Mesendoderm (in vitro differentiated cells): Measurements from ENCODE around the gene DAB2IP.

ENCODE experiments used
- DNase-seq: peaks from one replicate; pipeline ENCODE4 v3.0.0; 2013
- H2AK5ac ChIP-seq: 2 replicates; pipeline ENCODE4 v1.6.1; 2013; ENCODE audit warnings: low read length, inconsistent platforms
- H2BK120ac ChIP-seq: 2 replicates; pipeline ENCODE4 v1.6.1; 2013; ENCODE audit warnings: low read depth, mild to moderate bottlenecking, low read length, moderate library complexity, mixed read lengths
- H2BK15ac ChIP-seq: replicated peaks from 2 replicates; pipeline ENCODE4 v1.6.1; 2013; ENCODE audit warnings: low read depth, mild to moderate bottlenecking, moderate library complexity
- H2BK5ac ChIP-seq: 2 replicates; pipeline ENCODE4 v1.6.1; 2013; ENCODE audit warnings: low read length, inconsistent platforms
- H3K18ac ChIP-seq: 2 replicates; pipeline ENCODE4 v1.6.1; 2013; ENCODE audit warnings: mild to moderate bottlenecking, low read length, mixed read lengths
- H3K23ac ChIP-seq: one replicate; pipeline ENCODE4 v1.6.1; 2013; ENCODE audit warnings: low read length
- H3K27ac ChIP-seq: 2 replicates; pipeline ENCODE4 v1.5.1; 2013; ENCODE audit warnings: low read depth, mild to moderate bottlenecking, inconsistent platforms, low read length, moderate library complexity
- H3K27me3 ChIP-seq: 2 replicates; pipeline ENCODE4 v1.6.1; 2013; ENCODE audit warnings: low read length, control low read depth, mild to moderate bottlenecking, inconsistent platforms; ENCODE audit not compliant: insufficient read depth, poor library complexity
- H3K36me3 ChIP-seq: 2 replicates; pipeline ENCODE4 v1.6.1; 2013; ENCODE audit warnings: low read length, inconsistent platforms; ENCODE audit not compliant: control insufficient read depth, insufficient read depth
- H3K4ac ChIP-seq: one replicate; pipeline ENCODE4 v1.6.1; 2013; ENCODE audit warnings: low read depth, mild to moderate bottlenecking, low read length, moderate library complexity
- H3K4me1 ChIP-seq: 2 replicates; pipeline ENCODE4 v1.6.1; 2013; ENCODE audit warnings: low read depth, low read length, inconsistent platforms; ENCODE audit not compliant: control insufficient read depth
- H3K4me2 ChIP-seq: 2 replicates; pipeline ENCODE4 v1.6.1; 2013; ENCODE audit warnings: low read length
- H3K4me3 ChIP-seq: 2 replicates; pipeline ENCODE4 v1.5.1; 2013; ENCODE audit warnings: mild to moderate bottlenecking, low read length
- H3K56ac ChIP-seq: one replicate; pipeline ENCODE4 v1.6.1; 2013; ENCODE audit warnings: low read length
- H3K79me1 ChIP-seq: 2 replicates; pipeline ENCODE4 v1.6.1; 2013; ENCODE audit warnings: low read length, inconsistent platforms
- H3K79me2 ChIP-seq: 2 replicates; pipeline ENCODE4 v1.6.1; 2013; ENCODE audit warnings: mild to moderate bottlenecking, low read length; ENCODE audit not compliant: control insufficient read depth, insufficient read depth
- H3K9ac ChIP-seq: 2 replicates; pipeline ENCODE4 v1.6.1; 2013; ENCODE audit warnings: low read length, inconsistent platforms
- H4K5ac ChIP-seq: one replicate; pipeline ENCODE4 v1.6.1; 2013; ENCODE audit warnings: low read length
- H4K8ac ChIP-seq: one replicate; pipeline ENCODE4 v1.6.1; 2013; ENCODE audit warnings: low read depth, mild to moderate bottlenecking, control low read depth, low read length, moderate library complexity
- WGBS: extraction: QIAGEN DNeasy Blood & Tissue Kit; methylation state at CpG from one replicate; pipeline ENCODE4 v1.1.7; 2013; ENCODE audit warnings: low lambda C conversion rate, missing lambda C conversion rate; ENCODE audit not compliant: insufficient coverage; ENCODE audit errors: extremely low coverage; 5-methylcytosine and 5-hydroxymethylcytosine counted together

DAB2IP gene

DNA sequence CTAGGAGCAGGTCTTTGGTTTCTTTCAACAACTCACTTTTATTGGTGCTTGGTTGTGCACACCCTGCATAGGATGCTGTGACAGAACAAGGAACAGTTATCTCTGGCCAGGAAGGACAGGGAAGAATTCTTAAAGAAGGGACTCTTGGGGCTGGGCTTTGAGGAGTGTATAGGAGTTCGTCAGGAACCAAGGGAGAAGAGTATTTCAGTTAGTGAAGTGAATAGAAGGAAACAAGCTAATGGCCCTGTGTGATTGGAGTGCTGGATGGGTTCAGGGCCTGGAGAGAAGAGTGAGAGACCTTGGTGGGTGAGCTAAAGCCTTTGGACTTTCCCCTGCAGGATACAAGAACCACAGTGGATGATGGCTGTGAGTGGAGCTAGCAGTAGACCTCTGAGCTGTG is 32.2 kb downstream of the DAB2IP start:
- Histone ChIP-seq H3K27ac (no peak overlapping the region), H4K8ac (no peak overlapping the region), H2AK5ac (no peak overlapping the region), H3K79me1 (peaks cover 5% of the 10 kb centered on the region), H3K4ac (no peak overlapping the region), H3K23ac (no peak overlapping the region), H3K18ac (no peak overlapping the region), H3K36me3 (peaks cover 2% of the 10 kb centered on the region), H3K4me1 (no peaks in the 10 kb centered on the region), H2BK120ac (no peak overlapping the region), H4K5ac (no peak overlapping the region), H2BK5ac (no peak overlapping the region), H3K9ac (no peak overlapping the region), H2BK15ac (no peak overlapping the region), H3K4me2 (no peak overlapping the region), H3K4me3 (no peak overlapping the region), H3K27me3 (no peaks in the 10 kb centered on the region), H3K79me2 (no peaks in the 10 kb centered on the region), H3K56ac (no peak overlapping the region)
- no CpG with 5 or more reads among the region's 1 CpG for WGBS
- no peak for DNase-seq

DNA sequence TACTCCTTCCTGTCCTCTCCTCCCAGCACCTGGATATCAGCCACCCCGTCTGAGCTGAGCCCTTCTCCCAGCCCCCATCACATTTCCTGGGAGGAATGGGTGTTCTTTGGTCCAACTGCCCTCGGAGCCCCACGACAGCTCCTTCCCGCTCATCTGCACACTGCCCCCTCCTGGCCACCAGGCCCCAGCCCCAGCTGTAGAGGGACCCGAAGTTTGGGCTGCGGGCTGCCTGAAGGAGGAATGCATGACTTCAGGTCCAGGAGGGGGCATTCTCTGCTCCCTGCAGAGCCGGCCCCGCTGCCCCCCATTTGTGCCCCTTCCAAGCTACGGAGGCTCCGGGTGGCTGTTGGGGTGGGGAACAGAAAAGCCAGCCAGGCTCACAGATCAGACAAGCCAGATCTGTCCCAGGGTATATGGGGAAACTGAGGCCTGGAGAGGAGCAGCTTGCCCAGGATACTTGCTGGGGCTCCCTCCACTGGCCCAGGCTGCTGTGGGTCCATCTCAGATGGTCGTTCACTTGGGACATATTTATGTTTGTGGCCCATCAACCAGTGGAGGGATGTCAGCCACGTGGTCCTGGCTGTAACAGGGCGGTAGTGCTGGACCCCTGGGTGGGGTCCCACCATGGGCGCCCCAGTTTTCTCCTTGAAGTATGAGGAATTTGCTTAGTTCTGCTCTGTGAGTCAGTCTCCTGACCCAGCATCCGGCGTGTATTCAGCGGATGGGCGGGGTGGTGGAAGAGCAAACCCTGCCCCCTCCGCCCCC is 33.1 kb downstream of the DAB2IP start:
- Histone ChIP-seq H2BK15ac (no peak overlapping the region), H4K5ac (no peak overlapping the region), H3K9ac (no peak overlapping the region), H3K27ac (no peak overlapping the region), H3K56ac (no peak overlapping the region), H3K18ac (no peak overlapping the region), H2BK120ac (no peak overlapping the region), H3K4ac (no peak overlapping the region), H4K8ac (no peak overlapping the region), H3K79me1 (peaks cover 5% of the 10 kb centered on the region), H3K36me3 (no peaks in the 10 kb centered on the region), H2AK5ac (no peak overlapping the region), H3K23ac (no peak overlapping the region), H3K79me2 (no peaks in the 10 kb centered on the region), H3K4me3 (no peak overlapping the region), H2BK5ac (no peak overlapping the region), H3K4me1 (no peaks in the 10 kb centered on the region), H3K4me2 (no peak overlapping the region), H3K27me3 (no peaks in the 10 kb centered on the region)
- WGBS, result no CpG with 5 or more reads among the region's 19 CpGs
- peak; percentile 80 for DNase-seq

DNA sequence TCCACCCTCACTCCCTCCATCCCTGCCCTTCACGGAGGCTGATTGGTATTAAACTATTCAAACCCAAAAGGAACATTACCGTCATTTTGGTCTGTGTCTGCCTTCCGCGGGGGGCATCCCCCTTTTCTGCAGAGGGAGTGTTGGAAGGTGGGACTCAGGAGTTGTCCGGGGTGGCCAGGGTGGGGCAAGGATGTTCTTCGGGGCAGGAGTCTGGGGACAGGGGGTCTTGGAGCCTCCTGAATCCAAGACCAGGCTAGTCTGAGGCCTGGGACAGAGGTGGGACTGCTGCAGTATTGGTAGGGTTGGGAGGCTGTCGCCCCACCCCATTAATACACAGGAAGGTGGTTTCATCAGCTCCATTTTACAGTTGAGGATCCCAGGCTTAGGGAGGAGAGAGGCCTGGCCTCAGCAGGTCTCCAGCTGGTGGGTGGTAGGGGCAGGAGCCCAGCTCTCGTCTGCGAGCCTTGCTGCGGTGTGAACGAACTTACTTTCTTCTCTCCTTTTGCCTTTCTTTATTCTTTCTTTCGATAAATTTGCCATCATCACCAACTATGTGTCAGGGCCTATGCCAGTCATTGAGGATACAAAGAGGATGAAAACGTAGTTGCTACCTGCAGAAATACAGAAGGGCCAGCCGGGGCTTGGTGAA is 33.8 kb downstream of the DAB2IP start:
- Histone ChIP-seq H2BK120ac (no peak overlapping the region), H4K5ac (no peak overlapping the region), H3K4me1 (peaks cover 2% of the 10 kb centered on the region), H3K4me3 (no peak overlapping the region), H3K36me3 (no peaks in the 10 kb centered on the region), H2AK5ac (no peak overlapping the region), H4K8ac (no peak overlapping the region), H3K79me1 (peaks cover 9% of the 10 kb centered on the region), H3K4ac (no peak overlapping the region), H2BK5ac (no peak overlapping the region), H3K23ac (no peak overlapping the region), H3K56ac (no peak overlapping the region), H2BK15ac (no peak overlapping the region), H3K27ac (no peak overlapping the region), H3K18ac (no peak overlapping the region), H3K27me3 (no peaks in the 10 kb centered on the region), H3K9ac (no peak overlapping the region), H3K79me2 (no peaks in the 10 kb centered on the region), H3K4me2 (no peak overlapping the region)
- WGBS, result no CpG with 5 or more reads among the region's 14 CpGs
- DNase-seq, result no peak

DNA sequence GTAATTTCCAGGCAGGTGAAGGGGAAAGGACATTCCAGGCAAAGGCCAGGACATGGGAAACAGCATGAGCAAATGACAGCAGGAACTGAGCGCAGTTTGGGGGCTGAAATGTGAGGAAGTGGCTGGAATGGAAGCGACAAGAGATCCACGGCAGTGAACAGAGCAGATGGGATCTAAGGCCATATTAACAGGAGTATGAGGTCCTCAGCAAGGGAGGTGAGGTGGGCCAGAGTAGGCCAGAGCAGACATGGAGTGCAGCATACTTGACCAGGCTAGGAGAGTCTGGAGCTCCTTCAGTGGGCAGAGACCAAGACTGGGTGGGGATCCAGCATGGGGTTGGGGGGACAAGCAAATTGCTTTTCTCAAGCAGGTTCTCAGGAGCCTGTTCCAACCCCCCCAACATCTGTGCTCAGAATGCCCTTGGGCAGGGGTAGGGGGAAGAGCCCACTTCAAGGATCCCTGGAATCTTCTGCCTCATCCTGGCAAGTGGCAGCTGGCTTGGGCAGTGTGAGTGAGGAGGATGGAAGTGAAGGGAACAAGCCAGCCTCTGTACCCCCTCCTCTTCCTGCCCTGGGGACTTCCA is 34.5 kb downstream of the DAB2IP start:
- no peak overlapping the region for H3K18ac ChIP-seq
- H2BK15ac ChIP-seq, result no peak overlapping the region
- H3K4ac ChIP-seq, result no peak overlapping the region
- peaks cover 2% of the 10 kb centered on the region for H3K4me1 ChIP-seq
- no peak for DNase-seq
- H3K23ac ChIP-seq, result no peak overlapping the region
- H2AK5ac ChIP-seq, result no peak overlapping the region
- H3K4me3 ChIP-seq, result no peak overlapping the region
- H2BK5ac ChIP-seq, result no peak overlapping the region
- H3K9ac ChIP-seq, result no peak overlapping the region
- H3K79me2 ChIP-seq, result no peaks in the 10 kb centered on the region
- no peaks in the 10 kb centered on the region for H3K36me3 ChIP-seq
- no peak overlapping the region for H3K4me2 ChIP-seq
- H3K79me1 ChIP-seq, result peaks cover 10% of the 10 kb centered on the region
- H4K5ac ChIP-seq, result no peak overlapping the region
- H3K56ac ChIP-seq, result no peak overlapping the region
- no peak overlapping the region for H2BK120ac ChIP-seq
- H3K27ac ChIP-seq, result no peak overlapping the region
- H3K27me3 ChIP-seq, result no peaks in the 10 kb centered on the region
- whole genome bisulfite sequencing, result no CpG with 5 or more reads among the region's 3 CpGs
- no peak overlapping the region for H4K8ac ChIP-seq

DNA sequence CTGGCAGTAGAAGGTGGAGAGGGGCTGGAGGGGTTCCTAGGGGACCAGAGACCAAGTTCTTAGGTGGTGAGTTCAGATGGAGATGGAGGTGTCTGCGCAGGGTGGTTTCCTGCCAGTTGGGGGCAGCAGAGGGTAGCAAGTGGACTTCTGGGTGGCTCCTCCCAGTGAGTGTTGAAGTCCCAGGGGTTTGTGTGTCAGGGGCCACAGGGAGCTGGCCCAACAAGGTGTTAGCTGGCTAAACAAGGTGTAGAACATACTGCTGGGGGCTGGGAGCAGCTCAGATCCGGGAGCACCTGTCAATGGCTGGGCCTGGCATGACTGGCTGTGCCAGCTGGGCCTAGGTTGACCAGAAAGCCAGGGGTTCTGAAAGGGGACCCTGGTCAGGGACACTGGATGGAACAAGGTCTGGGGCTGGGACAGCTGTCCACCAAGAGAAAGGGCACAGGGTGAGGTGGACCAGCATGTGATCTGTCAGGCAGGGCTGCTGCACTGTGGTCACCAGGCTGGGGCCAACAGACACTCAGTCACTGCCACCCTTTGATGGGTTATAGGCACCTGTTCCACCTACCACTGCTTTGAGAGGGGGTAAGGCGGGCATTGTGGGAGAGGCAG is 35.6 kb downstream of the DAB2IP start:
- Histone ChIP-seq H3K4ac (no peak overlapping the region), H4K5ac (no peak overlapping the region), H3K79me2 (no peaks in the 10 kb centered on the region), H3K23ac (no peak overlapping the region), H4K8ac (no peak overlapping the region), H3K4me3 (no peak overlapping the region), H3K36me3 (no peaks in the 10 kb centered on the region), H2AK5ac (no peak overlapping the region), H2BK15ac (no peak overlapping the region), H3K4me1 (peaks cover 2% of the 10 kb centered on the region), H3K56ac (no peak overlapping the region), H3K79me1 (peaks cover 10% of the 10 kb centered on the region), H3K9ac (no peak overlapping the region), H2BK5ac (no peak overlapping the region), H3K27ac (no peak overlapping the region), H2BK120ac (no peak overlapping the region), H3K27me3 (no peaks in the 10 kb centered on the region), H3K4me2 (no peak overlapping the region), H3K18ac (no peak overlapping the region)
- DNase-seq, result peak; percentile 85
- WGBS, result no CpG with 5 or more reads among the region's 3 CpGs
